Measurements from ENCODE around the gene MAML1. TPM values are rescaled to one million over a fixed set of nuclear protein-coding genes. Genes with fewer than 3 reads are reported as not detected.

Gene MAML1
- total and polyA plus RNA-seq, 4 donors = 2.2 to 7.6 (median 6.3) TPM

- peaks cover 22 to 68% (median 56%) of the 10 kb centered on the region in 4 donors for H3K4me1 ChIP-seq (ENCODE audit: control insufficient read depth in 4 of 4, insufficient read depth in 4 of 4, low read length in 3 of 4)
- H3K4me3 ChIP-seq (ENCODE audit: low read depth in 1 of 3, low read length in 3 of 3) = peak overlapping the region in 2 of 3 donors; percentile 15 to 31
- WGBS = 50% methylated on average over 22 of the region's 22 CpGs
- H3K27ac ChIP-seq (ENCODE audit: low read depth in 1 of 2, low read length in 2 of 2) = peak overlapping the region; percentile 10 to 36
- no peak overlapping the region for H3K9ac ChIP-seq (ENCODE audit: low read depth in 1 of 2, low read length in 2 of 2)
- H3K36me3 ChIP-seq (ENCODE audit: control insufficient read depth in 4 of 4, insufficient read depth in 3 of 4, low read depth in 1 of 4, low read length in 3 of 4) = peaks cover 20 to 47% (median 37%) of the 10 kb centered on the region in 4 donors
- no peak for TF ChIP-seq MAX (IDR thresholded peaks at IDR 0.05)
- no peak for TF ChIP-seq FOXA1 (IDR thresholded peaks at IDR 0.05)
- no peak for TF ChIP-seq TAF1 (conservative IDR thresholded peaks at IDR 0.05)
- no peak for TF ChIP-seq YY1 (IDR thresholded peaks at IDR 0.05)
- TF ChIP-seq REST (IDR thresholded peaks at IDR 0.05) = no peak
- no peak for TF ChIP-seq FOXA2 (IDR thresholded peaks at IDR 0.05)
- H3K9me3 ChIP-seq (ENCODE audit: control insufficient read depth in 4 of 4, low read length in 3 of 4) = no peaks in the 10 kb centered on the region
- no peaks in the 10 kb centered on the region for H3K27me3 ChIP-seq (ENCODE audit: control insufficient read depth in 4 of 4, insufficient read depth in 4 of 4, low read length in 3 of 4)
- DNase-seq (ENCODE audit: low spot score) = no peak
These were observed 91.5 kb downstream of the MAML1 start for GRCh38 chr5:179823937-179824744.

GRCh38 chr5:179824745-179825112 is 92.1 kb downstream of the MAML1 start:
- TF ChIP-seq FOXA2 (IDR thresholded peaks at IDR 0.05) (peak; percentile 75), REST (IDR thresholded peaks at IDR 0.05) (no peak), RXRA (IDR thresholded peaks at IDR 0.05) (peak; percentile 39 to 40), NR2F2 (IDR thresholded peaks at IDR 0.05) (no peak), JUND (IDR thresholded peaks at IDR 0.05) (no peak), TAF1 (conservative IDR thresholded peaks at IDR 0.05) (no peak), HNF4A (conservative IDR thresholded peaks at IDR 0.05) (peak; percentile 36 to 46), YY1 (IDR thresholded peaks at IDR 0.05) (peak; percentile 31), GABPA (IDR thresholded peaks at IDR 0.05 in 1 of 2, conservative IDR thresholded peaks at IDR 0.05 in 1 of 2) (no peak), MAX (IDR thresholded peaks at IDR 0.05) (no peak), CTCF (IDR thresholded peaks at IDR 0.05; ENCODE audit: low read depth, low read length, missing input control) (no peak), FOXA1 (IDR thresholded peaks at IDR 0.05) (peak; percentile 59), EGR1 (IDR thresholded peaks at IDR 0.05; ENCODE audit: low read depth in 2 of 2) (no peak), SP1 (IDR thresholded peaks at IDR 0.05) (peak; percentile 27), HNF4G (IDR thresholded peaks at IDR 0.05) (no peak), ZBTB33 (IDR thresholded peaks at IDR 0.05) (no peak), ATF3 (IDR thresholded peaks at IDR 0.05) (no peak), RAD21 (IDR thresholded peaks at IDR 0.05) (peak in 1 of 2 donors; percentile 12)
- H3K4me1 ChIP-seq (ENCODE audit: control insufficient read depth in 4 of 4, insufficient read depth in 4 of 4, low read length in 3 of 4) = peaks cover 17 to 65% (median 53%) of the 10 kb centered on the region in 4 donors
- peak overlapping the region in 1 of 2 donors; percentile 36 for H3K27ac ChIP-seq (ENCODE audit: low read depth in 1 of 2, low read length in 2 of 2)
- H3K9me3 ChIP-seq (ENCODE audit: control insufficient read depth in 4 of 4, low read length in 3 of 4) = no peaks in the 10 kb centered on the region
- no peaks in the 10 kb centered on the region for H3K27me3 ChIP-seq (ENCODE audit: control insufficient read depth in 4 of 4, insufficient read depth in 4 of 4, low read length in 3 of 4)
- H3K36me3 ChIP-seq (ENCODE audit: control insufficient read depth in 4 of 4, insufficient read depth in 3 of 4, low read depth in 1 of 4, low read length in 3 of 4) = peaks cover 22 to 49% (median 40%) of the 10 kb centered on the region in 4 donors
- 29% methylated on average over 3 of the region's 3 CpGs for WGBS
- no peak for DNase-seq (ENCODE audit: low spot score)
- H3K9ac ChIP-seq (ENCODE audit: low read depth in 1 of 2, low read length in 2 of 2) = no peak overlapping the region
- H3K4me3 ChIP-seq (ENCODE audit: low read depth in 1 of 3, low read length in 3 of 3) = no peak overlapping the region
